Activated CD4-positive, alpha-beta T cell treated with anti-CD3 and anti-CD28 coated beads, Interleukin-2, amount 50 U/mL, for 1 hour (primary cell): ENCODE results near the gene THOC1.

Experiments used
- DNase-seq: peaks from one replicate; pipeline ENCODE4 v3.0.0-alpha.2; 2020

The THOC1 gene

DNA sequence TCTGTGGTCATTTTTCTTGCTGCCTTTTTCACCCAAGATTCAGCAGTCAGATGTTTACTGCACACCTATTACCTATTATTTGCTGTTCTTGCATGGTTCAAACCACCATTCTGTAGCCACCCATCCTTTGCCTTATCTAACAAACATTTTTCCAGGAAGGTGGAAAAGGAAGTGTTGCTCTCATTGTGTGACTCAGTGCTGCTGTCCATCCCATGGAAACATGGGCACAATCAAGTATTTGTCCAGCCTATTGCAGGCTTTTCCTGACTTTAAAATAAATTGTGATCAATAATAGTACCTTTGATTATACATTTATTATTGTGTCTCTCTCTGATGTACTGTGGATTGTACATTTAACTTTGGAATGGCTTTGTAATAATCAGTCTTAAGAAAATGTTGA lies 56.3 kb downstream of the THOC1 start:
- DNase-seq, result no peak

DNA sequence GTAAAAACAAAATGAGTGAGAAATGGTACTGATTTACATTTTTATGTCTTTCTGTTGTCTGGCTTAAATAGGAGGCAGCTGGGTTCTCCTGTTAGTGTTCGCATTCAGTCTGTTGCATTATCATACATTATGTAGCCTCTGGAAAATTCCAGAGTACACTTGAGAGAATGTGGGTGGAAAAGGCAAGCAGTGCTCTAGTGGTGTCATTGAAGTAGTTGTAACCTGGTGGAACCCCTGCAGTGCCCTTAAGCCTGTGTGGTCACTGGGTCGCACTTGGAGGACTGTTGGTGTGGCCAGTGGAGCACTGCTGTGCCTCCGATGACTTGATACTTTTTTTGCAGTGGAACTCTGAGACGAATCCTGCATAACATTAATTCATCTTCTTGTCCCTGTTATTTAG lies 57.1 kb downstream of the THOC1 start:
- no peak for DNase-seq

DNA sequence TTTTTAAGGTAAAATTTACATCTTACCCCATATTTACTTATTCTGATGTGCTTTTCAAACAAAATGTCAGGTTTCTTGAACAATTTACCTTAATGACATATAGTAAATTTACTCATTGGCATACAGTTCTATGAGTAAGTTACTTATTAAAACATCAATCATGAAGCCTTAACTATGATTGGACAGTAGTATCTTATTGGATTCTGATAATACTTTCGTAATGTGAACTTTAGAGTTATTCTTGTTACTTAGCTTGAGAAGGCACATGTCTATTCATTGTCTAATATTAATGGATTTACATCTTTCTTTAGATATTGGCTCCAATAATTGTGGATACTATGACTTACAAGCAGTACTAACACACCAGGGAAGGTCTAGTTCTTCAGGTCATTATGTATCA lies 57.8 kb downstream of the THOC1 start:
- DNase-seq, result no peak

DNA sequence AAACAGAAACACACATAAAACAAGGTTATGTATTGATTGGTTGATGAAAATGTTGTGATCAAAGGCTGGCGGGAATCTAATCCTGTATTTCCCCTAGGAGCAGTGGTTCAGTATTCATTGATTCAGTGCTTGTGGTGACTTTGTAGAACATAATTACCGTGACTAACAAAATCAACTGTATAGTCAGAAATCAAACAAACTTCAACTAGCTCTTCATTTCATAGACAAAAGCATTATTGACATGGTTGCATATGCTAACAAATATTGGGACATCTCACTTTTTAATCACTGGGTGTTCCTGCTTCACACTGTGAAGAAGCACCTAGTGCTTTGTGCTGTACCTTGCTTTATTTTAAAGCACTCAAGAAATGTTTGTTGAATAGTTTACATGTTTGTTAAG lies 68.1 kb downstream of the THOC1 start:
- DNase-seq, result no peak

DNA sequence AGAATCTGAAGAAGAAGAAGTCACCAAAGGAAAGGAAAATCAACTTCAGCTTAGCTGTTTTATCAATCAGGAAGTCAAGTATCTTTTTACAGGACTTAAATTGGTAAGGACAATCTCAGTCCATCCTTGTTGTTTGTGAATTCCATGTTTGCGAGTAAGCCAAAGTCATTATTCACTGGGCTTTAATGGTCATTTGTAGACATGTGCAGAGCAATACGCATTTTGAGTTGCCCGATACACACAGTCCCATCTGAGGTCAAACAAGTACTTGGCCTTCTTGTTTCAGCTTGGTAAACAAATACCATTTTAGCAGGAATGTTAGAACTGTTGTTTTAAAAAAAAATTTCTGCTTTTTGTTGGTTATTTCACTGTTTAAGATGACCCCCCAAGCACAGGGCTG lies 68.6 kb downstream of the THOC1 start:
- DNase-seq, result no peak

DNA sequence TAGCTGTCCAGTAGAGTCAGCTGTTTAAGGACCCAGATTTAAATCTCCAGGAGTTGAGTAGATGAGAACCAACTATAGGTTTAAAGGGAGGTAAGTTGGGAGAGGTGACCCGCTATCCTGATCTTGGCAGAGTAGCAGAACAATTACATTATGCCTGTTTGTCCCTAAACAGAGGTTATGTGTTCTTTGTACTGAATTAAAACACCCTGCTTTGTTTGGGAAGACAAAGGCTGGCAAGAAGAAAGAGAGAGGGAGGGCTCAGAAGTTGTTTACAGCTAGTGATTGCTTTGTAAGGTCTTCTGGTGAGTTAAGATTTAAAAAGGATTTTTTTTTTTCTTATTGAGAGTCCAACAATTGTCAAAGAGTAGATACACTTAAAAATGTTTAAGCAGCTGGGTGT lies 72.2 kb downstream of the THOC1 start:
- no peak for DNase-seq

DNA sequence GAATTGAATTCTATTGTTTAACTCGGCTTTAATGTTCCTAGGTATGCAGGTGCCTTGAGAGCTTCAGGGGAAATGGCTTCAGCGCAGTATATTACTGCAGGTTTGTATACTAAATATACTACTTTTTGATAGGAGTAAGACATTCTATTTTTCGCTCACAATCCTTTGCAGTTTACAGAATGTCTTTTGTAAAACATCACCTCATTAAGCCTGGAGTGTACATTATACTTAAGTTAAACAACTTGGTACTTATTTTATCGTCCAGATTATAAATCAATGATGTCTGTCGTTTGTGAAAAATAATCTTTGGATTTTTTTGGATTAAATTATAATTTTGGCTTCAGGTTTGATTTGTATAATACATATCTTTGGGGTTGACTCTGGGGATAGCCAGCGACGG lies 75.0 kb downstream of the THOC1 start:
- no peak for DNase-seq

DNA sequence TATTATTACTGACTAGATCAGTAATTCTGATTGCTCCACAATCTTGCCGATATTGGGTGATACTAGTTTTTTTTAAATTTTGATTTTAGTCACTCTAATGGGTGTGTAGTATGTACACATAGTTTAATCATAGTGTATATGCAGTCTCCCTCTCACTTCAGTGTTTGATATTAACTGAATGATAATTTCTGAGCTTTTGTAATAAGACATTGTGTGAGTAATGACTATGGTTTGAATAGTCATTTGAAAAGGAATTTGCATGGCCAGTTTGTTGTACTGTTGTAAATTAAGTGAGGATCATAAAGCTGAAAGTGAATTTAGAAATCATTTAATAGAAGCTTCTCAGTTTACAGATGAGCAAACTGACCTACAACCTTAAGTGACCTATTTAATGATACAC lies 76.1 kb downstream of the THOC1 start:
- no peak for DNase-seq

DNA sequence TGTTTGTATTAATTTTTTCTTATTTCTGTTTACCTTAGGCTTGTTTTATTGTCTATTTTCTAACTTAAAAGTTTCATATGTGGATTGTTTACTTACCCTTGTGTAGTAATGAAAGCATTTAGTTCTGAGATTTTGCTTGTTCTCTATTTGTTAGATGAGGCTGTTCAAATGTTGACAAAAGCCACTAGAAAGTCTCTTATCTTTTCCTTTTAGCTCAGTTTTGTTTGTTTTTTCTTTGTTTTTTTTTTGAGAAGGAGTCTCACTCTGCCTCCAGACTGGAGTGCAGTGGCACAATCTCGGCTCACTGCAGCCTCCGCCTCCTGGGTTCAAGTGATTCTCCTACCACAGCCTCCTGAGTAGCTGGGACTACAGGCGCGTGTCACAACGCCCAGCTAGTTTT lies 78.6 kb downstream of the THOC1 start:
- DNase-seq, result no peak

DNA sequence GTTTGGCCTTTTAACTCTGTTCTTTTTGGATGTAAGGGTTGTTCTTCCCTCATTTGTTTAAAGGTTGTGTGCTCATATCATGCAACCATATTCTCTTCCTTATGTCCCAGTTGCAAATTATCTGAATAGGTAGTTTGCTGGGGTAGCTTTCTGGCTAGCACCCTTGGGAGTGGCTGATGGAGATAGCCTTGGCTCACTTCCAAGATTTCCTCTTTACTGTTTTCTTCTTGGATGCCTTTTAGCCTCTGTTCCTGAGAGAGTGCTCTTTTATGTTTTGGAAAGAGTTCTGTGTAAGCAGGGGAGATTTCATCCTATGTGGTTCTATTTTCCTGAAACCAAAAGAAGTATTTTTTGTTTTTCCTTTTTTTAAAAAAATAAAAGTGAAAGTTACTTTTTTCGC lies 84.1 kb downstream of the THOC1 start:
- no peak for DNase-seq

DNA sequence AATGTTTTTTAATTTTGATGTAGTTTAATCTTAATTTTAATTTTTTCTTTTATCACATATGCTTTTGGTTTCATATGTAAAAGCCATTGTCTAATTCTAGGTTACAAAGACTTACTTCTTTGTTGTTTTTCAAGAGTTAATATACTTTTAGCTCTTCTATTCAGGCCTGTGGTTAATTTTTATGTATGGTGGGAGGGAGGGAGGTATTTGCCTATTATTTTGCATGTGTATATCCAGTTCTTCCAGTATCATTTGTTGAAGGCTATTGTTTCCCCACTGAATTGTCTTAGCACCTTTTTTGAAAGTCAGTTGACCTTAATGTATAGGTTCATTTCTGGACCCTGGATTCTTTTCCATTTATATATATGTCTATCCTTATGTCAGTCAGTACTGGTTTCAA lies 86.1 kb downstream of the THOC1 start:
- no peak for DNase-seq

DNA sequence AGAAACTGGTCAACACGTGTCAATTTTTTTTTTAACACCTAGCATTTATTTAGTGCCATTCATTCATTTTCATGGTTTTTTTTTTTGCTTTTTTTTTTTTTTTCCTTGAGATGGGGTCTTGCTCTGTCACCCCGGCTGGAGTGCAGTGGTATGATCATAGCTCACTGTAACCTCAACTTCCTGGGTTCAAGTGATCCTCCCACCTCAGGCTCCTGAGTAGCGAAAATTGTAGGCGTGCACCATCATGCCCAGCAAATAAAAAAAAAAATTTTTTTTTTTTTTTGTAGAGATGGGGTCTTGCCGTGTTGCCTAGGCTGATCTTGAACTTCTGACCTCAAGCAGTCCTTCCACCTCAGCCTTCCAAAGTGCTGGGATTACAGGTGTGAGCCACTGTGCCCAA lies 88.3 kb downstream of the THOC1 start:
- DNase-seq, result no peak

DNA sequence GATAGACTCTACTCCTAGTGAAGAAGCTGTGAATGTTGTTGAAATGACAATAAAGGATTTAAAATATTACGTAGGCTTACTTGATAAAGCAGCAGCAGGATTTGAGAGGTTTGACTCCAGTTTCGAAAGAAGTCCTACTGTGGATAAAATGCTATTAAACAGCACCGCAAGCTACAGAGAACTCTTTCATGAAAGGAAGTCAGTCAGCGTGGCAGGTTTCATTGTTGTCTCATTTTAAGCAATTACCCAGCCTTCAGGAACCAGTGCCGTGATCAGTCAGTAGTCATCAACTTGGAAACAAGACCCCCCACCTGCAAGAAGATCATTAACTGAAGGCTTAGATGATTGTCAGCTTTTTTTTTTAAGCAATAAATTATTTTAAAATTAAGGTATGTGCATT lies 95.5 kb downstream of the THOC1 start:
- DNase-seq, result no peak
